M059J (cell line): ENCODE measurements around the gene SLC35F2. TPM values are rescaled to one million over a fixed set of nuclear protein-coding genes. Genes with fewer than 3 reads are reported as not detected.
"Not testable (repeated sequence)": the region's sequence is repeated elsewhere in the genome, so short reads cannot be mapped to it uniquely, and the experiment has no call there.

Source experiments
- DNase-seq: peaks from one replicate; pipeline ENCODE4 v3.0.0-alpha.2; 2012; ENCODE audit warnings: low read depth
- total RNA-seq: library from RNA; depleted of rRNA; stranded (reverse); fragments of >200 nt; shearing (Covaris generic); gene quantifications from 2 replicates; pipeline ENCODE4 v1.2.3, GENCODE V29; 2014

The SLC35F2 gene
- total RNA-seq, 1 experiment from 2014 or later: 26.4 TPM

GRCh38 chr11:107789767-107790166, 68.8 kb downstream of the SLC35F2 start:
- no peak for DNase-seq

DNA sequence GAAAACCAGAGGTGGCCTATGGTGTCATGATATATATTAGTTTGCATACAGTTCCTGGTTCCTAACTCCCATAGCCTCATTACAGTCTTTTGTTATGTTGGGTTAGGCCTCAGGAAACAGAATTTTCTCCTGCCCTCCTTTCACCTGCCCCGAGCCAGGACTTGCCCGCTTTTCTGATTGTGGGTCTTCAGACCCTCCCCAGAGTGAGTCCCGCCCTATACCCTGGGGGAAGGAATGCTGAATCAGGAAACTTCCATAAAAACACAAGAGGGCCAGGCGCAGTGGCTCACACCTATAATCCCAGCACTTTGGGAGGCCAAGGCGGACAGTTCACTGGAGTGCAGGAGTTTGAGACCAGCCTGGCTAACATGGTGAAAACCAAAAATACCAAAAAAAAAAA, 70.9 kb downstream of the SLC35F2 start:
- no peak for DNase-seq

- DNase-seq: no peak
Observed at GRCh38 chr11:107785401-107785800, 73.2 kb downstream of the SLC35F2 start.

GRCh38 chr11:107783121-107783520, 75.5 kb downstream of the SLC35F2 start:
- DNase-seq: no peak

GRCh38 chr11:107780775-107781174, 77.8 kb downstream of the SLC35F2 start:
- DNase-seq: no peak

GRCh38 chr11:107780136-107780535, 78.5 kb downstream of the SLC35F2 start:
- DNase-seq: no peak

DNA sequence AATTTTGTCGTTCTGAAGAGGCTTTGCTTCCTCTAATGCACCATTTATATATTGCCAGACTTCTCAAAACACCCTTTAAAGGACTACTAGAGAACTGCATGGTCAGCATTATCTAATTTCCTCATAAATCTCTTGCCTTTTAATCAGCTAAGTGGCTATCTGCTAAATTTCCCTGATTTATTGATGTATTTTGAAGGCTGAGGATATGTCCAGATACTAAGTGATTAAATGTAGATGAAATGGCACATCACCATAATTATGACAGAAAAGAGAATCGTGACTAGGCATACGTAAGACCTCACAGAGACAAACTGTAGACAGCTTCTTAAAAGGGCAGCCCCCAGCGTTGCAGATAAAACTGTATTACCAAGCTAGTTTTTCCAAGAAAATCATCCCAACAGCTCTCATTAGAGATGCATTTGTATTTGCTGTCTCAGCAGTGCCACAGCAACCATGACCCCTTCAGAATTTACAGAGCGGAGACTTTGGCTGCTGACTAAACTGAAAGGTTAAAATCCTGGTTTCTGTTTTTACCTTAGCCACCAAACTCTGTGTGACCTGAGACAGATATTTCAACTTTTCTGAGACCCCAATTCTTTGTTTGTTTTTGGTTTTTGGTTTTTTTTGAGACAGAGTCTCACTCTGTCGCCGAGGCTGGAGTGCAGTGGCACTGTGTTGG, 79.6 kb downstream of the SLC35F2 start:
- no peak for DNase-seq

DNA sequence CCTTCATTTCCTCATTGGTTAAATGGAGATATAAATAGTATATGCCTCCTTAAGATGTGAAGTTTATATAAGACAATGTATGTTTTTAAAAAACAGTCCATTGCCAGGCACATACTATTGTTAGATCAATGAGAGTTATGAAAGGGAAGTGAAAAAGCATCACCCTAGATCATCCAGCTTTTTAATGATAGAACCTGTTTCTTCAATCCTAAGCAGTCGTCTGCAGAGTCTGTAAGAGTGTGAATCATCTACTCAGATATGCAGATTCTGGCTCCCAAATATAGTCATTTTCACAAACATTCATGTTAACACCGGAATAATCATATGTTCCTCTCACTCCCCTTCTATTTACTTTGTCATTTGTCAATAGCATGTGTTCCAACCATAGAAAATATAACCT, 81.5 kb downstream of the SLC35F2 start:
- no peak for DNase-seq

DNA sequence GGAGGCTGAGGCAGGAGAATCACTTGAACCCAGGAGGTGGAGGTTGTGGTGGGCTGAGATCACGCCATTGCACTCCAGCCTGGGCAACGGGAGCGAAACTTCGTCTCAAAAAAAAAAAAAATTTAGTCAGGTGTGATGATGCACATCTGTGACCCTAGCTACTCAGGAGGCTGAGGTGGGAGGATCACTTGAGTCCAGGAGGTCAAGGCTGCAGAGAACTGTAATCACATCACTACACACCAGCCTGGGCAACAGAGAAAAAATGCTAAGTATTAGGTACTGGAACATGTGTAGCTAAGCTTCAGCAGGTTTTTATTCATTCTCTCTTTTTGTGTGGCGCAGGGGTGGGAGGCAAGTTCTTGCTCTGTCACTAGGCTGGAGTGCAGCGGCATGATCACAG, 82.5 kb downstream of the SLC35F2 start:
- DNase-seq: no peak

- peak; percentile 95 for DNase-seq
Observed at GRCh38 chr11:107770551-107770951, 88.0 kb downstream of the SLC35F2 start.

- peak; percentile 93 for DNase-seq
Observed at GRCh38 chr11:107769189-107769588, 89.4 kb downstream of the SLC35F2 start.

DNA sequence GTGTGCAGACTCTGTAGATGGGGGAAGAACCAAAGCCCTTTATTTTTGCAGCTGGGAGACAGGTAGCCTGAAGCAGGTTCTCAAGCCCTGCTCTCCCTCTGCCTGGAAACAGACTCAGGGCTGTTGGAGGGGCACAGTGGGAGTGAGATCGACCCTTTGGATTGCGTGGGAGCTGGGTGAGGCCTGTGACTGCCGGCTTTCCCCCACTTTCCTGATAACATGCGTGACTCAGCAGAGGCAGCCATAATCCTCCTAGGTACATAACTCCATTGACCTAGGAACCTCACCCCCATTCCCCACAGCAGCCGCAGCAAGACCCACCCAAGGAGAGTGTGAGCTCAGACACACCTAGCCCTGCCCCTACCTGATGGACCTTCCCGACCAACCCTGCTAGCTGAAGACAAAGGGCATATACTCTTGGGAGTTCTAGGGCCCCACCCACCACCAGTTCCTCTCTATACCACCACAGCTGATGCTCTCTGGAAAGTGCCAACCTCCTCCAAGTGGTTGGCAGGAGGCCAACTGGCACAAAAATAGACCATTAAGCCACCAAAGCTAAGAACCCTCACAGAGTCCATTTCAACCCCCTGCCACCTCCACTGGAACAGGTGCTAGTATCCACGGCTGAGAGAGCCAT, 99.8 kb downstream of the SLC35F2 start:
- DNase-seq: not testable (repeated sequence)

DNA sequence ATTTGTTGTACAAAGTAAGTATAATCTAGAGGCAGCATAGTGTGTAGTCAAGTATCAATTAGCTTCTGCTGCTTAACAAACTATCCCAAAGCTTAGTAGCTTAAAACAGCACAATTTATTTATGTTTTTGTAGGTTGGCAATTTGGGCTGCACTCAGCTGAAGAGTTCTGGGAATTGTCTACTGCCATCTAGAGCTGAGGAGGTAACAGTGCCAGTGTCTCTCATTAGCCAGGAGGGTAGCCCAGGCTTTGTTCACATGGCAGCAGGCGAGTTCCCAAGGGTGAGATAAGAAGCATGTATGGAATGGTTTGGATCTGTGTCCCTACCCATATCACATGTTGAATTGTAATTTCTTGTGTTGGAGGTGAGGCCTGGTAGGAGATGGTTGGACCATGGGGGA, 100.9 kb downstream of the SLC35F2 start:
- DNase-seq: no peak

- no peak for DNase-seq
Observed at GRCh38 chr11:107756553-107756952, 102.0 kb downstream of the SLC35F2 start.

- DNase-seq: peak; percentile 37
Observed at GRCh38 chr11:107752949-107753822, 105.4 kb downstream of the SLC35F2 start.

DNA sequence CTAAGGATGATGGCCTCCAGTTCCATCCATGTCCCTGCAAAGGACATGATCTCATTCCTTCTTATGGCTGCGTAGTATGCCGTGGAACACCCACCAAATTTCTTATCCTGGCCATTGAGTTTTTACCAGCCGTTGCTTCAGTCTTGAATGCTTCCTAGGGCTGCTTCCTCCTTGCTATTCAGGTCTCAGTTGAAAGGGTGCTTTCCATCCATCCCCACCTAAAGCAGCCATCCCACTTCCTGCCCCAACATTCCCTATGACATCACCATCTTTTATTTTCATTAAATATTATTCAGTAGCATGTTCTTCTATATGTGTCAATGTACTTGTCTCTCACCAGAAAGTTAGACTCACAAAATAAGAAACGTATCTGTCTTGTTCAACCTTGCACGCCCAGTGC, 106.1 kb downstream of the SLC35F2 start:
- no peak for DNase-seq

DNA sequence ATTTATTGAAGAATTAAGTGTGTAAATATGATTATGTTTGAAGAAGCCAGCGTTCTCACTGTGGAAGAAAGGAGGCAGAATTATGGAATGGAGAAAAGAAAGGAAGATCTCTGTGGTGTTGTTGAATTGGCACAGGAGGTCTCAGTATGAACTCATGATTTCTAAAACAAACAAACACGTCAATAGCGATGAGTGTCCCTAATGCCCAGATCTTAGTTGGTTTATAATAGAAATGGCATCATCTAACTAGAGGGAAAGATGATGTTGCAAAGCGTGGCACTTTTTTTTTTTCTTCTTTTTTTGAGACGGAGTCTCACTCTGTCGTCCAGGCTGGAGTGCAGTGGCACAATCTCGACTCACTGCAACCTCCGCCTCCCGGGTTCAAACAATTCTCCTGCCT, 107.5 kb downstream of the SLC35F2 start:
- DNase-seq: no peak

GRCh38 chr11:107750313-107750712, 108.3 kb downstream of the SLC35F2 start:
- DNase-seq: no peak

DNA sequence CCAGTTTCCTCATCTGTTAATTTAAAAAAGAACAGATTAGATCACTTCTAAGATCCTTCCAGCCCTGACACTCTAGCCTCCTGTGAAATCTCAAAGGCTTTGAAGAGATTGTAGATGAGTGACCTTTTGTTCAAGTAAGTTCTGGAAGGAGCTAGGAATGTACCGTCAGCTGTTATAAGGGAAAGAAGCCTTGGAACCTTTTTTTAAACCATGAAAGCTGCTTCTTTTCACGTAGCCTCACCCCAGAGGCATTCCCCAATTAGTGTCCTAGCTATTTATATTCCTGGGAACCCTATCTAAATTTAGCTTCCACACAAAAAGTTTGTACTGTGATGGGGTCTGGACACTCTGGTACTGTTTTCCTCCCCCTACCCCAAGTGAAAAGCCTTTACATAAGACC, 111.0 kb downstream of the SLC35F2 start:
- no peak for DNase-seq

DNA sequence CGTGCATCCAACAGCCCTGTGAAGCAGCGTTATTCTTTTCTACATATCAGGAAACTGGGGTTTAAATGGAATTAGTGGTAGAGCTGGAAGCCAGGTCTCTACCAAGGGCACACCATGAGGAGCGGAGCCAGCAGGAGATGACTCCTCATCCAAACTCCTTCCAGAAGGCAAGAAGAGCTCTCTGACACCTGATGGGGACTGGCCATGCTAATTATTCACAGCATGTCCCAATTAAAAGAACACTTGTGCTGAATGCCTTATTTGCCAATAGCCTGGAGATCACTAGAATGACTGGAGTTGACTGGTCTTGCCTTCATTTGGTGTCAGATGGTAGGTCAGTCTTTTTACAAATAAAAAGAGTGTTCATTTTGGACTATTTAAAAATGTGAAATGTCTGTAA, 113.9 kb downstream of the SLC35F2 start:
- no peak for DNase-seq

- no peak for DNase-seq
Observed at GRCh38 chr11:107743191-107743590, 115.4 kb downstream of the SLC35F2 start.

DNA sequence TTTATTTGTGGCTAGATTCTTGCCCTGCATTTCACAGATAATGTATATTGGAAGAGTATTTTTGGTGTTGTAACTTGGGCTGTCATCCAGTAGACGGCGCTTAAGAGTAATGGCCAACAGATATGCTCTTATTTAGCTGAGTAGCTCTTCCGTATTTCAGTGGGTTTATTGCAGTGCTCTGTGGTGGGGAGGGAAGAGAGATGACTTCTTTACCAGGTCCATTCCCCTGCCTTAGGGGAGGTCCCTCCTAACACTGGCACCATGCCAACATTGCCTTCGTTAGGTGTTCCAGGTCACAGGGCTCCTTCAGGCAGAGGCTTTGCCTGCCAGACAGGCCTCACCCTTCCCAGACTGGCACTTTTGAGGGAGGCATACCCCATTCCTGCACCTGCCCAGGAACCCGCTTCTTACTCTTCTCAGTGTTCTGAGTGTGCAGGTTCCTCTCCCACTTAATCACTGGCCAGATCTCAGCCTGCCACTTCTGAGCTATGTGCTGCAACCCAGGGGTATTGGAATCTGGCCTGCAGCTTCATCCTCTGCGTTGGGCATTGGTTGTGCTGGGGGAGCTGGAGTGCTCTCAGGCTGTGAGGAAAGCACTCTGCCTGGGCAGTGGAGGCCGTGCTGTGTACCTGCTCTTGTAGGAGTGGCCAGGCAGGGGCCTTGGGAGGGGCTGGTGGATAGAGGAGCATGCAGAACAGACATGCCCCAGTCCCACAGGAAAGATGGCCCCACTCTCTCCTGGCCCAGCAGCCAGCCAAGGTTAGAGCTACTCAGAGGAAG, 117.4 kb downstream of the SLC35F2 start:
- peak; percentile 14 for DNase-seq
